IPS-NIHi7 (cell line): Measurements from ENCODE around the gene PACRG.
"Not testable (repeated sequence)": the region's sequence is repeated elsewhere in the genome, so short reads cannot be mapped to it uniquely, and the experiment has no call there.

Experiments used
- DNase-seq: peaks from one replicate; pipeline ENCODE4 v3.0.0; 2012; ENCODE audit warnings: mixed read lengths; ENCODE audit errors: extremely low spot score

PACRG gene

DNA sequence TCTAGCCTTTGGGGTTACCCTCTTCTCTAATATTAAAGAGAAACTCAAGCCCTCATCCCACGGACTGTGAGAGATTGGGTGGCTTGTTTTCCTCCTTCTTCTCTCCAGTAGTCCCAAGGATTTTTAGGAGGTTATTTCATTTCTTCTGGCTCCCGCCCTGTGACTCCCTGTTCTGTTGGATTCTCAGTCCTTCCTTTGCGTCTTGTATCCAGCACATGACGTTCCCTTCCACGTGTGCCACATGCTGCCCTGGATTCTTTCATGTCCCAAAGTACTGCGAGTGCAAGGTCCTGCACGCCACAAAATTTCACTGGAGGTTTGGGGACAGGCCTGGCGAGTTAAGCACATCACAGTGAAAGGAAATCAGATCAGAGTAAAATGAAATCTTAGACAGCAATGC is 213.4 kb downstream of the PACRG start:
- no peak for DNase-seq

GRCh38 chr6:162942866-162943265 is 215.1 kb downstream of the PACRG start:
- no peak for DNase-seq

- DNase-seq: no peak
Measured at GRCh38 chr6:162943369-162943768, 215.6 kb downstream of the PACRG start.

- no peak for DNase-seq
Measured at GRCh38 chr6:162951164-162951743, 223.5 kb downstream of the PACRG start.

GRCh38 chr6:162952423-162952822 is 224.6 kb downstream of the PACRG start:
- no peak for DNase-seq

DNA sequence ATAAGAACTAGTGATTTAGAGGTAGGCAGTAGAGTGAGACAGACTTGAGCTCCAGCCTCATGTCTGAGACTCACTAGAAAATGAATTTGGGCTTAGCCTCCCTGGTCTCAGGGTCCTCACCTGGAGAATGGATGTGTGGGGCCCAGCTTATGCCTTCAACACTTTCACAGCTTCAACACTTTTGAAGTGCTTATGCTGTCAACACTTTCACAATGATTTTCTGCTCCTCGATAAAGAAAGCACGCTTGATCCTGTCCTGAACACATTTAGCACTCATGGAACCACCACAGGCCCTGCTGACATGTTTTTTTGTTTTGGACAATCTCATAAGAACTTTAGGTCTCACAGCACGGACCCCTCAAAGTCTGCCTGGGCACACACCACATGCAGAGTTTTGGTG is 229.3 kb downstream of the PACRG start:
- DNase-seq: no peak

GRCh38 chr6:162960679-162961457 is 233.1 kb downstream of the PACRG start:
- DNase-seq: no peak

DNA sequence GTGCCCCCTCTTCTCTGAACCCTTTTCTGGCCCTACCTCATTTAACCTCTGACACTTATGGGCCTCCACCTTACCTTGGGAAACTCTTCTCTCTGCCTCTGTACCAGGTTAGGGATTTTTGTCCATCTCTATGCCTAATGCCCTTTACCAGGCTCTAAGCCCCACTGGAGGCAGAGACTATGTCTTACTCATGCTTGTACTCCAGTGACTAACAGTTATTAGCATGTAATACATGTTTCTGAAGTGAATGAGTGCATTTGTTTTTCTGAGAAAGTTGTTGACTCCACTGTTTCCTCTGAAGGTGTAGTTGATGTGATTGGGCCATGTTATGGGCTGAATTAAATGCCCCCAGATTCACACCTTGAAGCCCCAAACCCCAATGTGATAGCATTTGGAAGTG is 234.3 kb downstream of the PACRG start:
- DNase-seq: no peak

DNA sequence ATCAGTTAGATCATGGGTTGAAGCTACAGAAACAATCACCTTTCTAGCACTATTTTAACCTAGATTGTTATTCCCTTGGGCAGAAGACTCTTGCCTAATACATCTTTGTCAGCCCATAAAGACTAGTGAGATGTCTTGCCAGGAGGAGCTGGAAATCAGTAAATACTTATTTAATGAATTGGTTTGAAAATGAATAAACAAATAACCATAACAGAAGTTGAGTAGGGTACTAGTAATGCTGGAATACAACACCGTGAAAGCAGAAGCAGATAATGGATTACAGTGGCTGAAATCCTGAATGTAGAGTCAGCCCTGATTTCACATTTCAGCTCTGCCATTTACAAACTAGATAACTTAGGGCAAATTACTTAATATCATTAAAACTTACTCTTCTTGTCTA is 236.1 kb downstream of the PACRG start:
- no peak for DNase-seq

GRCh38 chr6:162964488-162965140 is 236.8 kb downstream of the PACRG start:
- DNase-seq: no peak

- no peak for DNase-seq
Measured at GRCh38 chr6:162965366-162965765, 237.6 kb downstream of the PACRG start.

- DNase-seq: no peak
Measured at GRCh38 chr6:162970246-162970645, 242.5 kb downstream of the PACRG start.

- DNase-seq: no peak
Measured at GRCh38 chr6:162971356-162971755, 243.6 kb downstream of the PACRG start.

GRCh38 chr6:162973151-162973872 is 245.5 kb downstream of the PACRG start:
- no peak for DNase-seq

GRCh38 chr6:162973980-162974379 is 246.2 kb downstream of the PACRG start:
- DNase-seq: no peak

DNA sequence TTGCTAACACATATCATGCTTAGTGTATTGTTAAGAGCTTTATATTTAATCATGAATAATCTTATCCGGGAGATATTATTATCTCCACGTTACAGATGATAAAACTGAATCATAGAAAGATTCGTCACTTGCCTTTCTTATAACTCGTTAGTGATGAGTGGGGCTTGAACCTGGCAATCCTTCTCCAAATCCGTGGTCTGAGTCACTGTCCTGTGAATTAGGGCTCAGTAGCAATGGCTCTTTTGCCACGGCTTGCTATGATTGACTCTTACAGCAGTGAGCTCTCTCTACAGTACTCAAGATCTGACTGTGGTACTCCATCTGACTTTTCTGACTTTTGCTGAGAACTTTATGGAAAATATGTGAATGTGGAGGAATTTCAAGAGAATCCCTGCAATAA is 246.9 kb downstream of the PACRG start:
- DNase-seq: no peak

DNA sequence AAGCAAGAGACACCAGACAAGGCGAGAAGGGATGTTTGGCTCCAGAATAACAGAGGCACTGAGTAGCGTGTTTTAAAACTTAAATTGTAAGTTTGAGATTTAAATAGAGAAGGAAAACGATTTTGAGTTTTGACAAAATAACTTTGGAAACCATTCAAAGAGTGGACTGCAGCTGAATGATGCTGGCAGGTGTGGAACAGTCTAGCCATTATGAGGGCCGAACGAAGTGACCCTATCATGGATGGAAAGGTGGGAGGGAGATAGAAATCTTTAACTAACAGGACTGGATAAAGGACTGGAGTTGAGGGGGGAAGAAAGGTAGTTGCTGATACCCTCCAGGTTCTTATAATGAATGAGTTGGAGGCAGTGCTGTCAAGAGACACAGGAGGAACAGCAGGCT is 248.4 kb downstream of the PACRG start:
- DNase-seq: no peak

DNA sequence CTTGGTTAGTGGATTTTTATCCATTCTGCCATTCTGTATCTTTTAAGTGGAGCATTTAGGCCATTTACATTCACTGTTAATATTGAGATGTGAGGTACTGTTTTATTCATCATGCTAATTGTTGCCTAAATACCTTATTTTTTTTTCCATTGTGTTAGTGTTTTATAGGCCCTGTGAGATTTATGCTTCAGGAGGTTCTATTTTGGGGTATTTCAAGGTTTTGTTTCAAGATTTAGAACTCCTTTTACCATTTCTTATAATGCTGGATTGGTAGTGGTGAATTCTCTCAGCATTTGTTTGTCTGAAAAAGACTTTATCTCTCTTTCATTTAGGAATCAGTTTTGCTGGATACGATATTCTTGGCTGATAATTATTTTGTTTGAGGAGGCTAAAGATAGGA is 255.5 kb downstream of the PACRG start:
- DNase-seq: not testable (repeated sequence)

- no peak for DNase-seq
Measured at GRCh38 chr6:162998777-162999176, 271.0 kb downstream of the PACRG start.

DNA sequence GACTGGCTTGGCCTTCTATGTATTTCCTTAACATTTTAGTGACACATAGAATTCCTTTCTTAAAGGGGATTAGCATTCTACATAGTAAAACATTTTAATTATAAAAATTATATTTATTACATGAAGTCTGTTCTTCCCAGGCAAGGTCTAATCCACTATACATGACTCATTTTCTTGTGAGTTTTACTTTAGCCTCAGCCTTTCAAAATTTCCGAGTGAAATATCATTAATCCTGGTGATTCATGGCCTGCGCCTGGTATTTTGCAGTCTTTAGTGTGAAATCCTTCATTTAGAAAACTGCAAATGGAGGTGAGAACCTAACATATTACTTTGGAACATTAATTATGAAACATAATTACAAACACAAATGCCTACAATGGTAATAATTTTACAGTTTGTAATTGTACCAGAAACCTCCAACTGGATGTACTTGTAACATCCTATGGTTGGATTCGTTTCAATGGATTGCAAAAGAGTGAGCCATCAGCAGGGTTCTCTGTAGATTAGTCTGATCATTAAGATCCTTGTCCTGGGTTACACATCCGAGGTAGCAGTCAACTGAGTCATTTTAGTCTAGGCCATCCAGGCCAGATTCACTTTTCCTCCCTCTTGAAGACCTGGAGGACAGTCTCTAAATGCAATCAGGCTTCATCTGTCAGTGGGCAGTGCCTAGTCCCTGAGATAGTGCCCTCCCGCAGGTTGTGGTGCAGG is 272.0 kb downstream of the PACRG start:
- no peak for DNase-seq

DNA sequence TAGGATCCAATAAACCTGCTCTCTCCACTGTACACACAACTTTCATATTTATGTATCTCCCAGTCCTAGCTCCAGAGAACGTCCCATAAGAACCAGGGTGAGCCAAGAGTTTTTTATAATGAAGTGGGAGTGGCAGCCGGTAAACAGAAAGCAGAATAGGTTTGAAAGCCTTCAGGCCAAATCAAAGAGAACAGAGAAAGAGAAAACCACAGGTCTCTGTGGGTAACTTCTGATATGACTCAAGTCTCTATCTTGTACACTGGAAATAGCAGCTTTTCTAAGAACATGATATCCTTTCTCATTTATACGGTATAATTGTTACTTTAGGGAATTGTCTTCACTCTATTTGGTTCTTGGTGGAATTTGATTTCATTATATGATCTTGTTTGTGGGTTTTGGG is 273.6 kb downstream of the PACRG start:
- DNase-seq: no peak

- no peak for DNase-seq
Measured at GRCh38 chr6:163008186-163008585, 280.4 kb downstream of the PACRG start.
